Activated CD8-positive, alpha-beta memory T cell treated with anti-CD3 and anti-CD28 coated beads, Interleukin-2, amount 50 U/mL, for 1 hour (primary cell): ENCODE results near the gene ABCA4.

Experiments
- DNase-seq: peaks from one replicate; pipeline ENCODE4 v3.0.0-alpha.2; 2020; ENCODE audit errors: extremely low read depth

The ABCA4 gene

GRCh38 chr1:94122201-94122970 lies 1.4 kb upstream of the ABCA4 start:
- no peak for DNase-seq

- DNase-seq, result no peak
Measured at GRCh38 chr1:94121411-94121821, 468 bp upstream of the ABCA4 start.

GRCh38 chr1:94120570-94120901 lies 412 bp downstream of the ABCA4 start:
- no peak for DNase-seq

GRCh38 chr1:94119796-94120569 lies 965 bp downstream of the ABCA4 start:
- DNase-seq, result no peak

GRCh38 chr1:94119306-94119705 lies 1.6 kb downstream of the ABCA4 start:
- no peak for DNase-seq

GRCh38 chr1:94118471-94118870 lies 2.5 kb downstream of the ABCA4 start:
- DNase-seq, result no peak

- DNase-seq, result no peak
Measured at GRCh38 chr1:94118013-94118412, 2.9 kb downstream of the ABCA4 start.

GRCh38 chr1:94117259-94117851 lies 3.6 kb downstream of the ABCA4 start:
- no peak for DNase-seq

GRCh38 chr1:94115900-94116436 lies 5.0 kb downstream of the ABCA4 start:
- no peak for DNase-seq

- DNase-seq, result no peak
Measured at GRCh38 chr1:94115254-94115899, 5.6 kb downstream of the ABCA4 start.

GRCh38 chr1:94113589-94114226 lies 7.2 kb downstream of the ABCA4 start:
- DNase-seq, result no peak

- no peak for DNase-seq
Measured at GRCh38 chr1:94111879-94112278, 9.1 kb downstream of the ABCA4 start.

GRCh38 chr1:94110946-94111740 lies 9.8 kb downstream of the ABCA4 start:
- DNase-seq, result no peak

GRCh38 chr1:94110021-94110761 lies 10.8 kb downstream of the ABCA4 start:
- no peak for DNase-seq

- DNase-seq, result no peak
Measured at GRCh38 chr1:94109478-94109877, 11.5 kb downstream of the ABCA4 start.

- DNase-seq, result no peak
Measured at GRCh38 chr1:94107141-94107540, 13.8 kb downstream of the ABCA4 start.

- DNase-seq, result no peak
Measured at GRCh38 chr1:94106716-94107115, 14.2 kb downstream of the ABCA4 start.

- no peak for DNase-seq
Measured at GRCh38 chr1:94105957-94106529, 14.9 kb downstream of the ABCA4 start.

GRCh38 chr1:94105581-94105952 lies 15.4 kb downstream of the ABCA4 start:
- no peak for DNase-seq
